ENCODE data around the gene PRKRIP1. TPM values are rescaled to one million over a fixed set of nuclear protein-coding genes. Genes with fewer than 3 reads are reported as not detected.

The PRKRIP1 gene
- total RNA-seq, 1 donor from 2014 or later, result 27.5 TPM

- intact Hi-C loops (cut with micrococcal nuclease), result loop anchor here (5.0 kb wide), 1 partner anchor 53 kb away; no protein-coding TSS in a partner anchor
These were observed 58.8 kb downstream of the PRKRIP1 start for GRCh38 chr7:102454932-102455331.

DNA sequence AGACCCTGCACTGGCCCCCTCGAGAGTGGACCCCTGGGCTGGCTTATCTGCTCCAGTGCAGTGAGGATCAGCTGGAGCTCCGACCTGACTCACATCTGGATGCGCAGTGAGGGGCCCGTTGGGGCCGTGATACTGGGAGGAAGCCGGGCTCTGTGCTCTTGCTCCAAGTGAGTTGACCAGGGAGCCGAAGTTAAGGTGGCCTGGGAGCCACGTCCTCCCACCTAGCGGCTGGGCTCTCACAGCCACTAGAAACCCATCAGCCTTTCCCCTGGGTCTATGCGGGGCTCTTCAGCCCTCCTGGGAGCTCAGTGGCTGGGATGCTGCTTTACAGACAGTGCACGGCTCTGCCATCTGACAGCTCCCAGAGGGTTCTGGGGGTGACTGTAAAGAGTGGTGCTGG, 59.4 kb downstream of the PRKRIP1 start:
- intact Hi-C loops (cut with micrococcal nuclease), result no loop called here

DNA sequence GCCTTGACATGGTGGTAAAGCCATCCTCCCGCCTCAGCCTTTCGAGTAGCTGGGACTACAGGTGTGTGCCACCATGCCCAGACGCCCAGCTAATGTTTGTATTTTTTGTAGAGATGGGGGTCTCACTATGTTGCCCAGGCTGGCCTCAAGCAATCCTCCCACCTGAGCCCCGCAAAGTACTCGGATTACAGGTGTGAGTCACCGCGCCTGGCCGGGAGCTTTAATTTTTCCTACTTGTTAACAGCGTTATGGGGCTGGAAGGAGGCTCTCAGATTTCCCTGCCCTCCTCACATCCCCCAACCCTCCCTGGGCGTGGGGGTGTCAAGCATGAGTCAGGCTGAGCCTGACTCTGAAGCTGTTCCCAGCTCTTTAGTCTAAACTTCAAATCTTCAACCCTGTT, 60.2 kb downstream of the PRKRIP1 start:
- intact Hi-C loops (cut with micrococcal nuclease), result no loop called here

DNA sequence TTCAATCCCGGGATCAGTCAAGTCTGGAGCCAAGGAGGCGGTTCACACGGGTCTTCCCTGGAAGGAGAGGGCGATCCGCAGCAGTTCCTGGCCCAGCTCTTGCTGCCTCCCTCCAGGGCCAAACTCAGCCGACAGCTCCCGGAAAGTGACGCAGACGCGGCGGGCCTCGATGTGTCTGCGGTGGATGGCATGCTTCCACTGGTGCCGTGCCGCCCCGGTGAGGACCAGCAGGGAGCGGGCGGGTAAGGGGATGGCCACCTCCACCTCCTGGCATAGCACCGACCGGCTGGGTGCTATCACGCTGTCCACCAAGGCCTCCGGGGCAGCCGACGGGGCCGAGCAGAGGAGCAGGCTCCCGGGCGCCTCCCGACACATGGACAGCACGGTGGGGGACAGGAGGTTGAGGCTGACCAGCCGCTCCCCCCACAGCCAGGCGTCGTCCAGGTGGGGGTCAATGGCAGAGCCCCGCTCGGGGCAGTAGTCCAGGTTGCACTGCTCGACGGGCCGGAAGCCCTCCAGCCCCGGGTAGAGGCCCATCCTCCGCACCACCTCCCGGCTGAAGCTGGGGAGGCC, 61.3 kb downstream of the PRKRIP1 start:
- intact Hi-C loops (cut with micrococcal nuclease), result no loop called here

DNA sequence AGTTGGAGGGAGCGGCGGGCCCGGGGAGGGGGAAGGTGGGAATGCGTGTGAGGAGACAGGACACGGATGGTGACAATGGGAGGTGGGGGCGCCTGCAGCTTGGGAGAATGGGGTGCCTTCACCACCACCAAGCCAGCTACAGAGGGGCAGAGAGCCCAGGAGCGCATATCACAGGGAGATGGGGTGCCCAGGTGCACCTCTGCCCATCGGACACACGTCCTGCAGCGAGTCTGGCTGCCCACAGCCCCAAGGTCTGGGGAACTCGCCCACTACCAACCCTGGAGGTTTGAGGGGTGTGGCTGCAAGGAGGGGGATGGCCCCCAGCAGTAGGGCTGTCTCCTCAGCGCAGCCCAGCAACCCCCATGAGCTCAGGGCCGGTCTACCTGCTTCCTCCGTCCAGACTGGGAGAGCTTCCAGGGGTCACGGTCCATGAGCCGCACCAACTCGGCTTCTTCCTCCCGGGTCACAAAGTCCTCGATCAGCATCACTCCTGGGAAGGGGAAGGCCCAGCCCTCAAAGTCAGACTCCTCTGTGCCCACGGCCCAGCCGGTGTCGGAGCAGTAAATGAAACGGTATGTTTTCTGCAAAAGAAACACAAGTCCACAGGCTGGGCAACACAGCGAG, 63.2 kb downstream of the PRKRIP1 start:
- intact Hi-C loops (cut with micrococcal nuclease), result no loop called here

GRCh38 chr7:102460467-102460866, 64.3 kb downstream of the PRKRIP1 start:
- intact Hi-C loops (cut with micrococcal nuclease), result loop anchor here (5.0 kb wide), 1 partner anchor 98 kb away; no protein-coding TSS in a partner anchor

GRCh38 chr7:102463841-102464576, 67.8 kb downstream of the PRKRIP1 start:
- intact Hi-C loops (cut with micrococcal nuclease), result loop anchor here (1.0 to 5.0 kb wide), 2 partner anchors 38 to 102 kb away; no protein-coding TSS in a partner anchor

DNA sequence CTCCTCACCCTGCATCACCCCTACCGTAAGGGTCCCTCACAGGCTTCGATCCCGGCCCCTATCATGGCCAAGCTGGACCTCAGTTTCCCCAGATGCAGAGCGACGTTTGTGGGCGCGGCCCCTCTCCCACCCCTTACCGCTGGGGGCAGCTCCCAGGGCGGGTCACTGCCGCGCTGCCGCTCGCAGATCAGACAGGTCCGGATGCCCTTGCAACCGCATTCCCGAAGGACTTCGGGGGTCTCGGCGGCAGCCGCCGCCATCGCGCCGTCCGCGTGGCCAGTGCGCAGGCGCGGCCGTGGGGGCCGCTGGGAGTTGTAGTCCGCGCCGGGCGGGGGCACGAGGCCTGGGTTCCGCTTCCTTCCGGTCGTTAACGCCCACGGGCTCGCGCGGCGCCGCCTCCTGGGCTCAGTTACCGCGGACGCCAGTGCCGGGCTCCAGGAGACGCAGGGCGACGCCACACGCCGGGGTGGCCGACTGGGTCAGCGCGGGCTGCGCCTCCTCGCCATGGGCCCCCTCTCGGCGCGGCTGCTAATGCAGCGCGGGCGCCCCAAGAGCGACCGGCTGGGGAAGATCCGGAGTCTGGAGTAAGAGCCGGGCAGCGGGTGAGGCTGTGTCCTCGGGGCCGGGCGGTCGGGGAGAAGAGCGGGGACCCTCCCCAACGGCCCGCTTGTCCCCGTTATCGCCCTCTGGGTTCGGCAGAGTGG, 68.6 kb downstream of the PRKRIP1 start, which contains the start of the genes ALKBH4 and LRWD1:
Gene ALKBH4 (minus strand): TSS at position 287 of the 704 bp plus-strand sequence. CDS start 27 bp downstream, at position 260.
Gene LRWD1 (plus strand): TSS at position 408 of the 704 bp plus-strand sequence. CDS start 97 bp downstream, at position 505.
- intact Hi-C loops (cut with micrococcal nuclease), result loop anchor here (1.0 to 5.0 kb wide), 4 partner anchors 38 to 102 kb away; no protein-coding TSS in a partner anchor

- intact Hi-C loops (cut with micrococcal nuclease), result loop anchor here (5.0 kb wide), 1 partner anchor 64 kb away; no protein-coding TSS in a partner anchor
These were observed 69.9 kb downstream of the PRKRIP1 start for GRCh38 chr7:102466097-102466496.

DNA sequence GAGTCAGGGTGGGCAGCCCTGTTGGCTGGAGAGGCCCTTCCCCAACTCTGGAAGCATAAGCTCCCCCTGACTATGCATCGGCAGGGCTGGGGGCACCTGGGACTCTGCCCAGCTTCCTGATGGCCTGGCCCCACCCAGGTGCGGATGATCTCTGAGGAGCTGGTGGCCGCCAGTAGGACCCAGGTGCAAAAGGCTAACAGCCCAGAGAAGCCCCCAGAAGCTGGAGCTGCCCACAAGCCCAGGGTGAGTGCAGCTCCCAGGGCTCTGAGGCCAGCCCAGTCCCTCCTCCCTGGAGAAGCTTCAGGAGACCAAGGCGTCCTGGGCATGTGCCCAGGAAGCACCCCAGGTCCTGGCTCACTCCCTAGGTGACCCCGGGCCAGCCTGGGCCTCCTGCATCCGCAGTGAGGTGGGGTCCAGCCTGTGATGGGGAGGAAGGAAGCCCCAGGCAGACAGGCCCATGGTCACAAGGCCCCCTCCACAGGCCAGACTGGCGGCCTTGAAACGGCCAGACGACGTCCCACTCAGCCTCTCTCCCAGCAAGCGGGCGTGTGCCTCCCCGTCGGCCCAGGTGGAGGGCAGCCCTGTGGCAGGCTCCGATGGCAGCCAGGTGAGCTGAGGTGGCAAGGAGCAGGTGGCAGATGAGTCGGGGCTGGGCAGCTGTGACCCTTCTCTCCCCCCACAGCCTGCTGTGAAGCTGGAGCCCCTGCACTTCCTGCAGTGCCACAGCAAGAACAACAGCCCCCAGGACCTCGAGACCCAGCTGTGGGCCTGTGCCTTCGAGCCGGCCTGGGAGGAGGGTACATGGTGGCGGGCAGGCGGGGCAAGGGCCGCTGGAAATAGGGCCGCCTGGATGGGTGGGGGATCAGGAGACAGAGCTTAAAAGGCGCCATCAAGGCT, 71.7 kb downstream of the PRKRIP1 start:
- intact Hi-C loops (cut with micrococcal nuclease), result loop anchor here (5.0 kb wide), 1 partner anchor 66 kb away; no protein-coding TSS in a partner anchor

DNA sequence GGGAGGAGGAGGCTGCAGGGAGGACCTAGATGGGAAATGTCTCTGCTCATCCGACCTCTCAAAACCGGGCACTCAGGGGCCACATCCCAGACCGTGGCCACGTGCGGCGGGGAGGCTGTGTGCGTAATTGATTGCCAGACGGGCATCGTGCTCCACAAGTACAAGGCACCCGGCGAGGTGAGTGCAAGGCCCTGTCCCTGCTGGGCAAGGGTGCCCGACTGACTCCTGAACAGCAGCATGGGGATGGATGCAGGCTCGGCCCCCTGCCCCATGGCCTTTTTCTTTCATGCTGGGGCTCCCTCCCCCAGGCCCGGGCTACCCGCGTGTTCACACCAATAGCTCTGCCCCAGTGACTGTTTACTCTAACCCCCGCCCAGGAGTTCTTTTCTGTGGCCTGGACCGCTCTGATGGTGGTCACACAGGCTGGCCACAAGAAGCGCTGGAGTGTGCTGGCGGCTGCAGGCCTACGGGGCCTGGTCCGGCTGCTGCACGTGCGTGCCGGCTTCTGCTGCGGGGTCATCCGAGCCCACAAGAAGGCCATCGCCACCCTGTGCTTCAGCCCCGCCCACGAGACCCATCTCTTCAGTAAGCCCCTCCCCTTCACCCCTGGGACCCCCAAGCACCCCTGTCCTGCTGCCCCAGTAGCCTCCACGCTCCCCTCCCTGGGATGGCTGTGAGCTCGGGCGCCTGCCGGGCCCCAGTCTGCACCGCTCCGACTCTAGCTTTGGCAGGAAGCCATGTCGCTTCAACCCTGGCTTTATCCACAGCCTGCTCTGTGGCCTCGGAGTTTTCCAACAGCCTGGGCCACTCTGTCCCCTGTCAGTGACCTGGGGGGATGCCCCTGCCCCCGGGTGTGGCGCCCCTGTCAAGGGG, 72.6 kb downstream of the PRKRIP1 start:
- intact Hi-C loops (cut with micrococcal nuclease), result loop anchor here (5.0 kb wide), 1 partner anchor 66 kb away; no protein-coding TSS in a partner anchor

DNA sequence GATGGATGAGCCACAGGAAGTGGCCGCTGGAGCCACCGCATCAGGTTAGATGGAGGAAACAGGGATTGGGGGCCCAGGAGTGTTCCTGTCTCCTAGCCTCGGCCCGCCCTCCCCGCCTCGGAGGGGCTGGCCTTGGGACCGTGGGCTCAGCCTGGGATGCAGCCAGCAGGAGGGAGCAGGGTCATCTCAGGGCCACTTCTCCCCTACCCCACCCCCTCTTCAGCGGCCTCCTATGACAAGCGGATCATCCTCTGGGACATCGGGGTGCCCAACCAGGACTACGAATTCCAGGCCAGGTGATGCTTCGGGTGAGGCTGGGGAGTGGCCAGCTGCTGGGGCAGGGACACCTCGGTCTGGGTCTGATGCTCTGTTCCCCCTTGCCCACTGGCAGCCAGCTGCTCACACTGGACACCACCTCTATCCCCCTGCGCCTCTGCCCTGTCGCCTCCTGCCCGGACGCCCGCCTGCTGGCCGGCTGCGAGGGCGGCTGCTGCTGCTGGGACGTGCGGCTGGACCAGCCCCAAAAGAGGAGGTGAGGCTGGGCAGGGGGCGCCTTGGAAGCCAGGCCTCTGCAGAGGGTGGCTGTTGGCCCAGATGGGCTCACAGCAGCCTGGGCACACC, 73.3 kb downstream of the PRKRIP1 start:
- intact Hi-C loops (cut with micrococcal nuclease), result loop anchor here (5.0 kb wide), 1 partner anchor 67 kb away; no protein-coding TSS in a partner anchor

GRCh38 chr7:102469972-102470825, 74.0 kb downstream of the PRKRIP1 start:
- intact Hi-C loops (cut with micrococcal nuclease), result loop anchor here (5.0 kb wide), 1 partner anchor 68 kb away; no protein-coding TSS in a partner anchor

GRCh38 chr7:102471791-102472125, 75.6 kb downstream of the PRKRIP1 start:
- intact Hi-C loops (cut with micrococcal nuclease), result no loop called here

DNA sequence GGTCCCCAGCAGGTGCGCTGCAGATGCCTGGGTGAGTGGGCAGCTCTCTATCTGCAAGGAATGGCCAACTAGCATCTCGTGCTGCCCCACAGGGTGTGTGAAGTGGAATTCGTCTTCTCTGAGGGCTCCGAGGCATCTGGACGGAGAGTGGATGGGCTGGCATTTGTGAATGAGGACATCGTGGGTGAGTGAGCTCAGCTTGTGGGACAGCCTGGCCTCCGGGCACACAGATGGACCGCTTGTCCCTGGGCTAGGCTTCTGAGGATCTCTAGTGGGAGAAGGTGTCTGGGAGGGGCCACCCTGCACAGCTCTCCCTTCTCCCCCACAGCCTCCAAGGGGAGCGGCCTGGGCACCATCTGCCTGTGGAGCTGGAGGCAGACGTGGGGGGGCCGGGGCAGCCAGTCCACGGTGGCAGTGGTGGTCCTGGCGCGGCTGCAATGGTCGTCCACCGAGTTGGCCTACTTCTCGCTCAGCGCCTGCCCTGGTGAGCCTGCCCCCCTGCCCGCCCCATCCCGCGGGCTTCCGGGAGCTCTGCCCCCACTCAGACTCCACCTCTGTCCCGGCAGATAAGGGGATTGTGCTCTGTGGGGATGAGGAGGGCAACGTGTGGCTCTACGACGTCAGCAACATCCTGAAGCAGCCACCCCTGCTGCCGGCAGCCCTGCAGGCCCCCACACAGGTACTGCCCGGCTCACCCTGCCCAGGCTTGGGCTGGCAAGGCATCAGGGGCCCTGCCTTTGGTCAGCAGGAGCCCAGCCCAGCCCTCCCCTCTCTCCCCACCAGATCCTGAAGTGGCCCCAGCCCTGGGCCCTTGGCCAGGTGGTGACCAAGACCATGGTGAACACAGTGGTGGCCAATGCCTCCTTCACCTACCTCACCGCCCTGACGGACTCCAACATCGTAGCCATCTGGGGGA, 76.2 kb downstream of the PRKRIP1 start:
- intact Hi-C loops (cut with micrococcal nuclease), result no loop called here

GRCh38 chr7:102473271-102473991, 77.3 kb downstream of the PRKRIP1 start:
- intact Hi-C loops (cut with micrococcal nuclease), result no loop called here

All from T-helper 2 cell treated with Interferon-gamma antibody and Interleukin-4, amounts not matched to agents 100 ng/mL and 5 ng/mL, for 36 hours (primary cell).